KOPT-K1 (cell line): Measurements from ENCODE around the gene C1QTNF9.
A peak's percentile ranks its signal among the peaks of the same experiment; 100 is the strongest.
"Not testable (repeated sequence)": the region's sequence is repeated elsewhere in the genome, so short reads cannot be mapped to it uniquely, and the experiment has no call there.

Source experiments
- H3K27ac ChIP-seq: fragments of 200-600 bp; sonication (generic); 2 replicates; pipeline ENCODE4 v1.5.1; 2016; ENCODE audit warnings: antibody characterized with exemption, mild to moderate bottlenecking, low read depth, low read length; ENCODE audit not compliant: poor library complexity, severe bottlenecking
- H3K36me3 ChIP-seq: fragments of 200-600 bp; sonication (generic); 2 replicates; pipeline ENCODE4 v1.5.1; 2017; ENCODE audit warnings: antibody characterized with exemption, mild to moderate bottlenecking, low read length, moderate library complexity; ENCODE audit not compliant: insufficient read depth
- H3K9me3 ChIP-seq: fragments of 200-600 bp; sonication (generic); 2 replicates; pipeline ENCODE4 v1.5.1; 2017; ENCODE audit warnings: antibody characterized with exemption, low read length, mild to moderate bottlenecking; ENCODE audit not compliant: insufficient read depth, poor library complexity, severe bottlenecking

Gene C1QTNF9

GRCh38 chr13:24309300-24309699 lies at the start of gene C1QTNF9:
TSS of gene C1QTNF9 (plus strand) at chr13:24309580. CDS start at chr13:24316004, 6,424 bp downstream.
- H3K9me3 ChIP-seq, H3K27ac ChIP-seq: not testable (repeated sequence)
- peaks cover 19% of the 10 kb centered on the region for H3K36me3 ChIP-seq

- Histone ChIP-seq H3K9me3 (no peaks in the 10 kb centered on the region), H3K27ac (peak overlapping the region; percentile 14), H3K36me3 (peaks cover 30% of the 10 kb centered on the region)
These were observed 47.8 kb upstream of the C1QTNF9 start for GRCh38 chr13:24261566-24261965.

GRCh38 chr13:24263632-24264031 lies 45.7 kb upstream of the C1QTNF9 start:
- Histone ChIP-seq H3K36me3 (peaks cover 12% of the 10 kb centered on the region; the same call in 1 of the 2 replicates), H3K27ac (peak overlapping the region; percentile 71), H3K9me3 (no peaks in the 10 kb centered on the region)

GRCh38 chr13:24264976-24265375 lies 44.4 kb upstream of the C1QTNF9 start:
- Histone ChIP-seq H3K27ac (peak overlapping the region; percentile 71), H3K36me3 (peaks cover 9% of the 10 kb centered on the region; the same call in 1 of the 2 replicates), H3K9me3 (no peaks in the 10 kb centered on the region)

- Histone ChIP-seq H3K9me3 (no peaks in the 10 kb centered on the region), H3K36me3 (peaks cover 7% of the 10 kb centered on the region; the same call in 1 of the 2 replicates), H3K27ac (peak overlapping the region; percentile 71)
These were observed 43.9 kb upstream of the C1QTNF9 start for GRCh38 chr13:24265453-24265852.

GRCh38 chr13:24267274-24267673 lies 42.1 kb upstream of the C1QTNF9 start:
- Histone ChIP-seq H3K36me3 (no peaks in the 10 kb centered on the region), H3K27ac (peak overlapping the region; percentile 86), H3K9me3 (no peaks in the 10 kb centered on the region)

- H3K9me3 ChIP-seq, result no peaks in the 10 kb centered on the region
- H3K27ac ChIP-seq, result peak overlapping the region; percentile 86
- peaks cover 2% of the 10 kb centered on the region; the same call in 1 of the 2 replicates for H3K36me3 ChIP-seq
These were observed 41.6 kb upstream of the C1QTNF9 start for GRCh38 chr13:24267801-24268200.

- Histone ChIP-seq H3K36me3 (peaks cover 6% of the 10 kb centered on the region; the same call in 1 of the 2 replicates), H3K9me3 (no peaks in the 10 kb centered on the region), H3K27ac (peak overlapping the region; percentile 67)
These were observed 39.6 kb upstream of the C1QTNF9 start for GRCh38 chr13:24269821-24270220.

GRCh38 chr13:24270639-24271141 lies 38.7 kb upstream of the C1QTNF9 start:
- Histone ChIP-seq H3K36me3 (peaks cover 6% of the 10 kb centered on the region; the same call in 1 of the 2 replicates), H3K27ac (peak overlapping the region; percentile 67), H3K9me3 (no peaks in the 10 kb centered on the region)

GRCh38 chr13:24271231-24271600 lies 38.2 kb upstream of the C1QTNF9 start:
- peaks cover 6% of the 10 kb centered on the region; the same call in 1 of the 2 replicates for H3K36me3 ChIP-seq
- no peaks in the 10 kb centered on the region for H3K9me3 ChIP-seq
- peak overlapping the region; percentile 67 for H3K27ac ChIP-seq

GRCh38 chr13:24271601-24272451 lies 37.6 kb upstream of the C1QTNF9 start:
- Histone ChIP-seq H3K36me3 (peaks cover 6% of the 10 kb centered on the region; the same call in 1 of the 2 replicates), H3K9me3 (no peaks in the 10 kb centered on the region), H3K27ac (peak overlapping the region; percentile 67)

- peak overlapping the region; percentile 67 for H3K27ac ChIP-seq
- H3K9me3 ChIP-seq, result no peaks in the 10 kb centered on the region
- peaks cover 6% of the 10 kb centered on the region; the same call in 1 of the 2 replicates for H3K36me3 ChIP-seq
These were observed 36.8 kb upstream of the C1QTNF9 start for GRCh38 chr13:24272452-24273161.

- peaks cover 6% of the 10 kb centered on the region; the same call in 1 of the 2 replicates for H3K36me3 ChIP-seq
- H3K27ac ChIP-seq, result peak overlapping the region; percentile 39
- no peaks in the 10 kb centered on the region for H3K9me3 ChIP-seq
These were observed 35.5 kb upstream of the C1QTNF9 start for GRCh38 chr13:24273926-24274325.

GRCh38 chr13:24274452-24275021 lies 34.8 kb upstream of the C1QTNF9 start:
- H3K9me3 ChIP-seq, result no peaks in the 10 kb centered on the region
- peaks cover 6% of the 10 kb centered on the region; the same call in 1 of the 2 replicates for H3K36me3 ChIP-seq
- peak overlapping the region; percentile 39 for H3K27ac ChIP-seq

GRCh38 chr13:24275041-24275440 lies 34.3 kb upstream of the C1QTNF9 start:
- Histone ChIP-seq H3K36me3 (peaks cover 9% of the 10 kb centered on the region; the same call in 1 of the 2 replicates), H3K27ac (peak overlapping the region; percentile 39), H3K9me3 (no peaks in the 10 kb centered on the region)
